Osteocyte (in vitro differentiated cells): ENCODE measurements around the gene POLRMT. TPM values are rescaled to one million over a fixed set of nuclear protein-coding genes. Genes with fewer than 3 reads are reported as not detected.

Experiments
- DNase-seq: peaks from one replicate; pipeline ENCODE4 v3.0.0; 2021; ENCODE audit warnings: mixed read lengths; ENCODE audit not compliant: unreplicated experiment; ENCODE audit errors: extremely low spot score
- H3K27ac Mint-ChIP-seq: one replicate; pipeline ENCODE4 v1.8.0; 2021; ENCODE audit warnings: mild to moderate bottlenecking, mixed read lengths; ENCODE audit not compliant: unreplicated experiment
- H3K27me3 Mint-ChIP-seq: one replicate; pipeline ENCODE4 v1.8.0; 2021; ENCODE audit warnings: mixed read lengths; ENCODE audit not compliant: unreplicated experiment
- H3K36me3 Mint-ChIP-seq: one replicate; pipeline ENCODE4 v1.8.0; 2021; ENCODE audit warnings: mixed read lengths; ENCODE audit not compliant: unreplicated experiment
- H3K4me1 Mint-ChIP-seq: one replicate; pipeline ENCODE4 v1.8.0; 2021; ENCODE audit warnings: mixed read lengths; ENCODE audit not compliant: unreplicated experiment
- H3K4me3 Mint-ChIP-seq: one replicate; pipeline ENCODE4 v1.8.0; 2021; ENCODE audit warnings: mild to moderate bottlenecking, moderate library complexity, mixed read lengths; ENCODE audit not compliant: unreplicated experiment
- H3K9me3 Mint-ChIP-seq: one replicate; pipeline ENCODE4 v1.8.0; 2021; ENCODE audit warnings: mixed read lengths; ENCODE audit not compliant: unreplicated experiment
- total RNA-seq: library from RNA; stranded (reverse); gene quantifications from 2 replicates; pipeline ENCODE4 v1.2.1, GENCODE V29; 2021
- TF ChIP-seq, protein P1 (sequence below): fragments of 200-600 bp; sonication (generic); IDR thresholded peaks from 2 replicates; pipeline ENCODE4 v1.5.0; 2021; ENCODE audit warnings: antibody characterized with exemption, mild to moderate bottlenecking, moderate library complexity

Gene POLRMT
- total RNA-seq, 1 donor from 2014 or later: 44.6 TPM

DNA sequence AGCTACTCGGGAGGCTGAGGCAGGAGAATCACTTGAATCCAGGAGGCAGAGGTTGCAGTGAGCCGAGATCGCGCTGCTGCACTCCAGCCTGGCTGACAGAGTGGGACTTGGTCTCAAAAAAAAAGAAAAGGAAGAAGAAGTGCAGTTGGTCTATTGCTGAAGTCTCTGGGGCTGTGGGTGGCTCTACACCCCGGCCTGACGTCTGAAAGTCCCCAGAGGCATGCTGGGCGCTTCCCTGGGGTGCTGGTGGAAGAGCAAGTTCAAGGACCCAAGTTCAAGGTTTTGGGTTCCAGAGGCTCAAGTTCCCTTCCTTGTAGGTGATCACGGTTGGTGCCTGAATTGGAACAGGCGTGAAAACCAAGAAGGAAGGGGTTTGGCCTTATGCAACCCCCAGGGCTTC is 39.8 kb downstream of the POLRMT start:
- Mint-ChIP-seq H3K9me3 (no peaks in the 10 kb centered on the region), H3K4me1 (peaks cover 12% of the 10 kb centered on the region), H3K27me3 (peaks cover 4% of the 10 kb centered on the region), H3K36me3 (no peaks in the 10 kb centered on the region), H3K27ac (no peak overlapping the region), H3K4me3 (peak overlapping the region; percentile 14)
- DNase-seq: no peak
- TF ChIP-seq, protein P1, sequence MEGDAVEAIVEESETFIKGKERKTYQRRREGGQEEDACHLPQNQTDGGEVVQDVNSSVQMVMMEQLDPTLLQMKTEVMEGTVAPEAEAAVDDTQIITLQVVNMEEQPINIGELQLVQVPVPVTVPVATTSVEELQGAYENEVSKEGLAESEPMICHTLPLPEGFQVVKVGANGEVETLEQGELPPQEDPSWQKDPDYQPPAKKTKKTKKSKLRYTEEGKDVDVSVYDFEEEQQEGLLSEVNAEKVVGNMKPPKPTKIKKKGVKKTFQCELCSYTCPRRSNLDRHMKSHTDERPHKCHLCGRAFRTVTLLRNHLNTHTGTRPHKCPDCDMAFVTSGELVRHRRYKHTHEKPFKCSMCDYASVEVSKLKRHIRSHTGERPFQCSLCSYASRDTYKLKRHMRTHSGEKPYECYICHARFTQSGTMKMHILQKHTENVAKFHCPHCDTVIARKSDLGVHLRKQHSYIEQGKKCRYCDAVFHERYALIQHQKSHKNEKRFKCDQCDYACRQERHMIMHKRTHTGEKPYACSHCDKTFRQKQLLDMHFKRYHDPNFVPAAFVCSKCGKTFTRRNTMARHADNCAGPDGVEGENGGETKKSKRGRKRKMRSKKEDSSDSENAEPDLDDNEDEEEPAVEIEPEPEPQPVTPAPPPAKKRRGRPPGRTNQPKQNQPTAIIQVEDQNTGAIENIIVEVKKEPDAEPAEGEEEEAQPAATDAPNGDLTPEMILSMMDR: no peak

DNA sequence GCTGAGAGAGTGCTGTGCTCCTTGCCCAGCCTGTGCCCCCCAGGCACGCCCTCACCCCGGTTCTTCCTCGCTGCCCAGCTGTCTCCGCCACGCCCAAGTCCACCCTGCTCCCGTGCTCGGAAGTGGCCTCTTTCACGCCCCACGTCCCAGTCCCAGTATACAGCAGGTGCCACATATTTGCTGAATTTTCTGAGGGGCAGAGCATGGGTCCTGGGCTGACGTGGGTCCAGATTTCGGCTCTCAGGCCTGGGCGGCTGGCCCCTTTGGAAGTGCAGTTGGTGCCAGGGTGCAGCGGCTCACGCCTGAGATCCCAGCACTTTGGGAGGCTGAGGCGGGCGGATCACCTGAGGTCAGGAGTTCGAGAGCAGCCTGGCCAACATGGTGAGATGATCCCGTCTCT is 40.3 kb downstream of the POLRMT start:
- H3K4me3 Mint-ChIP-seq: no peak overlapping the region
- no peak overlapping the region for H3K27ac Mint-ChIP-seq
- TF ChIP-seq, protein P1: no peak
- no peaks in the 10 kb centered on the region for H3K9me3 Mint-ChIP-seq
- peaks cover 4% of the 10 kb centered on the region for H3K27me3 Mint-ChIP-seq
- no peak for DNase-seq
- H3K36me3 Mint-ChIP-seq: no peaks in the 10 kb centered on the region
- peaks cover 17% of the 10 kb centered on the region for H3K4me1 Mint-ChIP-seq

DNA sequence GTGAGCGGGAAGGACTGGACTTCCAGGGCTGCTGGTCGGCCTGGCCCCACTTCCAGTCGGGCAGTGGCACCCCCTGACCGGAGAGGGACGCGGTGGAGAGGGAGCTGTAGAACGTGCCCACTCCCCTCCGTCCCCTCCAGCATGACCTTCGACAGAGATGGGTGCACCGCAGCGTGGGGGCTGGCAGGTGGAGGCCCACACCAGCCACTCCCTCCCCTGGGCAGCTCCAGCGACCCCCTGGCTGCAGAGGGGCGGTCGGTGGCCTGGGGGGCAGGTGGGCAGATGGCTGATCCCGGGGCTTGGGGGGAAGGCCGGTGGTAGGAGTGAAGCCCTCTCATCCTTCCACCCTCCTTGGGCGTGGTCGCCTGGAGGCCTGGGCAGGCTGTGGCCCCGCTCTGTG is 41.2 kb downstream of the POLRMT start:
- H3K27ac Mint-ChIP-seq: no peak overlapping the region
- peaks cover 4% of the 10 kb centered on the region for H3K27me3 Mint-ChIP-seq
- H3K4me3 Mint-ChIP-seq: no peak overlapping the region

DNA sequence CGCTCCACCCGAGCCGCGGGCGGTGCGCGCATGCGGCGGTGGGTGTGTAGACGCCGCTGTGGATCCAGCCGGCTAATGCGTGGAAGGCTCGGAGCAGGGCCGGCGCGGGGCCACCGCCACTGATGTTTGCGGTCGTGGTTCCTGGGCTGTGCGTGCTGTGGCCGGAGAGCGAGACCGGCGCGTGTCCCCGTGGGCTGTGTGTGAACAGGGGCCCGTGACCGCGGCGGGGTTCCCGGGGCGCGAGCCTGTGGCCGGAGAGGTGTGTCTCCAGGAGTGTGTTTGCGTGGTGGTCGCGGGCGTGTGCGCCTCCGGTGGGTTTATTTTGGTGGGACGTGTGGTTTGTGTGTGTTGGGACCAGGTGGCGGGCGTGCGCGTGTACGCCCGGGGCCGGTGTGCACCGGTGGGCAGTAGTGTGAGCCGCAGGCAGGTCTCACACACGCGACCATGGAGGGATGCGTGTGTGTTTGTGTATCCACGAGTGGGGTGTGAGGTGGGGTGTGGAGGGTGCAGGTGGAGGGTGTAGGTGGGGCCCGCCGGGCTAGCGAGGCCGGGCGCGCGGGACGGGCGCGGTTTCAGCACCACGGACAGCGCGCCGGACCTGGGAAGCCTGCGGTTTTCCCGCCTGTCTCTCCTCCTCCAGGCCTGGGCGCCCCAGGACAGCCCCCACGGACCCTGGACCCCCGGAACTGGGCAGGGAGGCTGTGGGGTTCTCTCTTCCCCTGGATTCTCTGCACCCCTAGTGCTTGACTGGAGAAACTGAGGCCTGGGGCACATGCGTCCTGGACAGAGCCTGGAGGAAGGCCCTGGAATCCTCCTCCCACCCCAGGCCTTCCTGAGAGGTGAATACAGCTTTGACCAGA is 42.0 kb downstream of the POLRMT start:
- peaks cover 4% of the 10 kb centered on the region for H3K27me3 Mint-ChIP-seq
- peaks cover 24% of the 10 kb centered on the region for H3K4me1 Mint-ChIP-seq
- TF ChIP-seq, protein P1: no peak
- no peaks in the 10 kb centered on the region for H3K9me3 Mint-ChIP-seq
- H3K27ac Mint-ChIP-seq: no peak overlapping the region
- H3K36me3 Mint-ChIP-seq: no peaks in the 10 kb centered on the region
- DNase-seq: no peak
- H3K4me3 Mint-ChIP-seq: peak overlapping the region; percentile 76

More for the DNA sequence above, 41.2 kb downstream of the POLRMT start:
- Mint-ChIP-seq H3K36me3 (no peaks in the 10 kb centered on the region), H3K4me1 (peaks cover 20% of the 10 kb centered on the region), H3K9me3 (no peaks in the 10 kb centered on the region)
- TF ChIP-seq, protein P1: no peak
- no peak for DNase-seq

DNA sequence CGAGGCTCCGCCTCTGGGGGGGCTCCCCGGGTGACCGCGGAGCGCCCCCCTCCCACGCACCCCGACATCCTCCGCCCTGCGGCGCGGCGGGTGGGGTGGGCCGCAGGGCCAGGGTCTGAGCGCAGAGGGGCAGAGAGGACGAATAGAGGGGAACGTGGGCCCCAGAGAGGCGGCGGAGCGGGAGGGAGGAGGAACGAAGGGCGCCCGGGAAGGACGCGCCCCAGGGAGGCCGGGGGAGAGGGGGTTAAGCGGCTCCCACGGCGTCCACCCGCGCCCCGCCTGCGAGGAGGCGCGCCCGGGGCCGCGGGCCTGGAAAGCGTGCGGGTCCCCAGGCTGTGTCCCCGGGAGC is 42.6 kb downstream of the POLRMT start:
- no peak for DNase-seq
- no peak overlapping the region for H3K4me3 Mint-ChIP-seq
- no peak overlapping the region for H3K27ac Mint-ChIP-seq
- no peaks in the 10 kb centered on the region for H3K36me3 Mint-ChIP-seq
- H3K4me1 Mint-ChIP-seq: peaks cover 27% of the 10 kb centered on the region
- TF ChIP-seq, protein P1: no peak
- H3K27me3 Mint-ChIP-seq: peaks cover 4% of the 10 kb centered on the region
- H3K9me3 Mint-ChIP-seq: no peaks in the 10 kb centered on the region
